GM18873 (cell line): Measurements from ENCODE around the gene FHIP2A.
"Not testable (repeated sequence)": the region's sequence is repeated elsewhere in the genome, so short reads cannot be mapped to it uniquely, and the experiment has no call there.

Experiments used
- ATAC-seq: cut with Tn5 transposase; IDR thresholded peaks from one replicate; pipeline ENCODE4 v1.9.1; 2021; ENCODE audit warnings: mild to moderate bottlenecking, moderate library complexity, moderate number of reproducible peaks; ENCODE audit not compliant: unreplicated experiment, low FRiP score

The FHIP2A gene

DNA sequence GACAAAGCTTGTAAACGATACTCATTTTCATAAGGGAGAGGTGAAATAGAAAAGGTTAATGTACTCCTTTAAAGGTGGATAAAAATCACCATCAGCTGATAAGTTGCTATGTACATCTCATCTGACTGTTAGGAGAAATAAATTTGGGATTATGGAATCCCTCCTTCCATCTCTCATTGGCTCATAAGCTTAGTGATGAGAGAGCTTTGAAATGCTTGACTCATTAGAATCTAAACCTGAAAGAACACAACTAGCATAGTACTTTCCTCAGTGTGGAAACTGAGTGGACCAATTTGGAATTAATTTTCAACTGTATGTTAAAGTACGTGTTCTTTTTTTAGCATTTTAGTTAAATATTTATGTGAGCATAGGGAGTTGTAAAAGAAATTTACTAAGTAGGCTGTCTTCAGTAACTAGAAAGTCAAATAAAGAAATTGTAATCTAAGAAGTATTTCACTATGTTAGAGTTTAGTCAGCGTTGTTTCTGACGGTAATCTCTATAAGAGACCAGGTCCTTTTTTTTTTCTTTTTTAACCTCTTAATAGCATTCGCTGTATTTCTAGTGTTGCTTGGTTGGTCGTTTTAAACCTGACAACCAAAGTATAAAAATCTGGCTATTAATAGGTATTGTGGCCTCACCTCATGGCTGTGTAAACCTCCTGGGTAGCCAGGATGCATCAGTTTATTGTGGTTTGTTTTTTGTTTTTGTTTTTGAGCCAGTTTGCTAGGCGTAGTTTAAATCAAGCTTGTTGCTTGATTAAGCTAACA lies 34.4 kb downstream of the FHIP2A start:
- no peak for ATAC-seq

DNA sequence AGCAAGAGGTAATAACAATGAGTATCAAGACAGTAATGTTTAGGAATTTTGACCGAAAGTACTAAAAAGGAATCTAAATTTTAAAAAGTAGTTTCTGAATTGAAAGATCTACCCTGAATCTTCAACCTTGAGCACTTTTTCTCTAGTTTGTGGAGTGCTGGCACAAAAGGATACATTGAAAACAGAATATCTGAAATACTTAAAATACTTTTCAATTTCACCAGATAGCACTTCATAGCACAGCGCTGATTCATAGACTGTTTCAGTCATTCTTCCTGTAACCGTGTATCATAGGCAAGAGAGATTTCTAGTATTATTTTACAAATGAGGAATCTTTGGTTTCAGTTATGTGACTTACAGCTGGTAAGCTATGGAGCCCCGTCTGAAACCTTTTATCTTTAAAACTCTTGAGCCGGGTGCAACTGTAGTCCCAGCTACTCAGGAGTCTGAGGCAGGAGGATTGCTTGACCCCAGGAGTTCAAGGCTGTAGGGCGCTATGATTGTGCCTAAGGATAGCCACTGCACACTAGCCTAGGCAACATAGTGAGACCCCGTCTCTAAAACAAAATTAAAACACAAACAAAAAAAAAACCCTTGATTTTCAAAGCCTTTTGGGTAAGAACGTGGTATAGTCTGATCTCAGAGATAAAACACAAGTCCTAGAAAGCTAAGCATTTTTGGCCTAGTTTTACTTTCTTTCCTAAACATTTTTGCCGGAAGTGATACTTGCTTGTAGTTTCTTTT lies 35.1 kb downstream of the FHIP2A start:
- ATAC-seq: no peak

DNA sequence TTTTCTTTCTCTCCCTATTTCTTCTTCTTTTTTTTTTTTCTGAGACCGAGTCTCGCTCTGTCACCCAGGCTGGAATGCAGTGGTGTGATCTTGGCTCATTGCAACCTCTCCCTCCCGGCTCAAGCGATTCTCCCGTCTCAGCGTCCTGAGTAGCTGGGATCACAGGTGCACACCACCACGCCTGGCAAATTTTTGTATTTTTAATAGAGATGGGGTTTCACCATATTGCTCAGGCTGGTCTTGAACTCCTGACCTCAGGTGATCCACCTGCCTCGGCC lies 35.6 kb downstream of the FHIP2A start:
- not testable (repeated sequence) for ATAC-seq

DNA sequence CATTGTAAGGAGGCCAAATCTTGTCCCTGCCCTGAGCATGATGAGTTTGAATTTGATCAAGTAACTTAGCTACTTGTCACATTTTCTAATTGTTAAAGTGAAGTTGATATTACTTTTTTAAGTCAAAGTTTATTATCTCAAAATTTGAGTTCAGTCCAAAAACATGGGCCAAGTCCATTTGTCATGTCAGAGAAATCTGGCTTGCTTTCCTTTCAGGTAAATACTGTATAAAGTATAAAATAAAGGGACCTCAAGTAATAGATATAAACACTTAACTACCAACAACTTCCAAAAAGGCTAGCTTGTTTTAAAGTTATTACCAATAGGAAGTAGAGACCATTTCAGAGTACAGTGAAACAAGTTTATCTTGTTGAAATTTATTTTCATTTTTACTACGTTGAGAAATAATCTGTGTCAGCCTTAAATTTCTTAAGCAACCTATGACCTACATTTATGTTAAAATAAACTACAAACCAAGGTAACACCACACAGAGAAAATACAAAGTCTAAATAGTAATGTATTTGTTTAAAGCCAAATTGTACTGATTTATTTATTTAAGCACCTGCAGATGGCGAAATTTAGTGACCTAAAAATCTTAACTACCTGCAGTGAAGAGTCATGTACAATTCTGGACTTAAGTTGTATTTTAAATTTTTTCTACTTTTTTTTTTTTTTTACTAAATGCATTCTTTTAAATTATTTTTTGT lies 36.5 kb downstream of the FHIP2A start:
- no peak for ATAC-seq

DNA sequence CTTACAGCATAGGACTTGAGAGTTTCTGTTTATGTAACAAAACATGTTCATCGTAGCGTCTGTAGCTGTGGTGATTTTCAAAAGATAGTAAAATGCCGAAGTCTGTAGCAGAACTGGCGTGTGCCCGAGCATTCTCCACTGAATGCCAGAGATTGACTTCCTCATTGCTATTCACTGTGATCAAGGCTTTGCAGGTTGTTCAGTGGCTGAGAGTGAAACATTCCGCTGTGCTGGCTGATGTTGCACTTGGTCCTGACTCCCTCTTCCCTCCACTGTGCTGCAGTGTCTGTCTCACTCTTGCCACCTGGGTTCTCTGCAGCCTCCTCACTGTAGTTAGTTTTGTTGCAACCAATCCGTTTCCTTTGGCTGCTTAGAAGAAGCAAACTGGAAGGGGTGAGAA lies 37.6 kb downstream of the FHIP2A start:
- no peak for ATAC-seq

DNA sequence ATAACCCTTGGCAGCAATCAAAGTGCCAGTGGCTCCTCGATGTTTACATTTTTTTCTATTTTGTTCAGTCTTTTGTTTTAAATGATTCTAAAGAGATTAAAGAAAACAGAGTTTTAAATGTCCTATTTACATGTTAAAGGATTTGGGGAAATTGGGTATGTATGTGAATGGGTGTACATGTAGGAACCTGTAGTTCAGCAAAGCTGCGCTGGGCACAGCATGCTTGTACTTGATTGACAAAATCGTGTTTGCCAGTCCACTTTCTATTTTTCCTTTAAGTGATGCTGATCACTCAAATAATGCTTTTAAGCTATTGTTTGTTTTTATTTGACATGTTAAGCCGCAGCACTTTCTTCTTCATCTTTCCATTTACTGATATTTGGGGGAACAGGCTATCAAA lies 40.9 kb downstream of the FHIP2A start:
- ATAC-seq: no peak

DNA sequence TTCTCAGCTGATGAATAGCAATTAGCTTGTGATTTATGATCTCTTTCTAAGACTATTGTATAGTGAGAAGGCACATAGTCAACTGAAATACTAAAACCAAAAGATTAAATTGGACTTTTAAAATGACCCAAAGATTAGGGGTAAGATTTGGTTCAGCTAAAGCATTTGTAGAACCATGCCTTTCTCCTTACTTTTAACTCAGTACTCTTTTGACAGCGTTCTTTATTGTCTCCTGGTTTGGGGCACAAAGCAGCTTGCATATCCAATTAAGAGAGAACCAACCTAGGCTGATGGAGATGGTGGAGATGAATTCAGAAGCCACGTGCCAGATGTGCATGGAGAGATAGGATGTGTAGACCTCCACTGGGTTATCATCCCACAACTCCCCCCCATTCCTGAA lies 45.8 kb downstream of the FHIP2A start:
- ATAC-seq: no peak

DNA sequence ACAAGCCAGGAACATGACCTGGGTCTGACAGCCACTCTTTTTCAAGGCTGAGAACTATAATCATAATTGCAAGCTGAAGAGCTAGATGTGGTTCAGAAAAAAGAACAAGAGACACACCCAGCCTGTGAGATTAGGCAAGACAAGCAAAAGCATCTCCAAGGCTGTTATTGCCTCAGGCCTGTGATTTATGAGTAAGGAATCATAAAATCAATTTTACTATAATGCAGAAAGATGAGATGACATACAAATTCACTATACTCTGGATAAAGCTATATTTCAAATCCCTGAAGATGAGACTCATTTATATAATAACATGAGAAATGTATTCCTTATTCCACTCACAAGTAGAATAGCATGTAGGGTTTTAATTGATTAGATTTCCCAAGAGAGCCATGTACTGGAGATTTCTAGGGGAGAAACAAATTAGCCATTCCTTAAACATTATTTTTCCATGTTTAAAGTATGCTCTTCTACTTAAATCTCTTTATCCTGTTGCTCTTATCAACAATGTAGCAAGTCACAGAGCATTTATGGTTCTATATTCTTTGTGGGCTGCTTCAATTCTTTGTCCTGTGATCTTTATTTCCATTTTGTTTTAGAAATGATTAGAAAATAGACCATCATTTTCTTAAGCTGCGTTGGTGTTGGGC lies 47.4 kb downstream of the FHIP2A start:
- ATAC-seq: no peak

DNA sequence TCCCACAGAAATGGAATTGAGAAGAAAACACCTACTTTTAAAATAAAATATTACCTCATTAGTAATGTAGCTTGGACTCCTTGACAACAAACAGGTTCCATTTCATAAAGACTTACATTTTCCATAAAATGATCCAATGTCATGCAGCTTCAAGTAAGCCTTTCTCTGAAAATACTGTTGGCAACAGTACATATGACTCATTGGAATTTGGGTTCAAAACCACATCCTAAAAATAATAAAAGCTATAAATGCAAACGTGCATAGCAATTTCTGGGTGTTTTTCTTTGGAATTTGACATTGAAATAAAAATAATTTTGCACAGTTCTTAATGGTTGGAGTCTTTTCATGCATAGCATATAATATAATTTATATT lies 47.9 kb downstream of the FHIP2A start:
- no peak for ATAC-seq

DNA sequence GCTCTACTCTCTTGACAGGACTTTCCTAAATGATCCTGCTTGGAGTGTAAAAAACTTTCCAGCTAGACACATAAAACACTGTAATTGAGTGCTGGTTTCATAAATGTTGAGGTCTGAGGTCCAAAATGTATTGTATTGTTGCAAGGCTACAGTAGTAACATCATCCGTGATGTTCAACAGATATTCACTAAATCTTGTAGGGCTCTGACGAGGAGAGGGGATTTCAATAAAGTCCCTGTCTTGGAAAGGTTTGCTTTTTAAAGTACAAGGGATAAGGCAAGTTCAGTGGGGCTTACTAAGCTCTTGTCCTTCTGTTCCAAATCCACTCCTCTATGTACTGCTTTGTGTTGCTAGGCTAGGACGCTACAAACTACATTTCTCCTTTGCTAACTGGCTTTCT lies 48.9 kb downstream of the FHIP2A start:
- ATAC-seq: no peak

DNA sequence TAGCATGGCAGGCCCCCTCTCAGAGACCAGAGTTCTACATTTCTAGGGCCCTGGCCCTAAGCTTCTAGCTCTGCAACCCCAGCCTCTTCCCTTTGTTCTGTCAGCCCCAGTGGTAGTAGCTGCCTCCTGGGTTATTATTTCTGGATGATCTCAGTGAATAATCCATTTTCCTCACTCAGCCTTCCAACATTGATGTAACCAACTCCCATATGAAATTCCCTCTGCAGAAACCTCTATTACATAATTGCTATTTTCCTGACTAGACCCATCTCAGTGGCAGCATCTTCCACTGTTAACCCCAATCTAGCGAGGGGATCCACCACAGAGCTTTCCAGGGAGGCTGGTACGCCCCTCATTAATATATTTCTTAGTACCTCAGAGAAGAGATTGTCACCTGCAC lies 49.8 kb downstream of the FHIP2A start:
- ATAC-seq: no peak
